Measurements from ENCODE around the gene ITPKA.

GRCh38 chr15:41473418-41473817 is 20.3 kb upstream of the ITPKA start:
- TF ChIP-seq CTCF (IDR thresholded peaks at IDR 0.05) (no peak), KDM1A (IDR thresholded peaks at IDR 0.05; ENCODE audit: low read depth) (no peak), POLR2A (IDR thresholded peaks at IDR 0.05; ENCODE audit: low read length) (no peak), CBX8 (IDR thresholded peaks at IDR 0.05) (no peak), MYC (IDR thresholded peaks at IDR 0.05; ENCODE audit: borderline replicate concordance, low read length) (no peak), JUNB (IDR thresholded peaks at IDR 0.05) (no peak), REST (IDR thresholded peaks at IDR 0.05) (no peak), HES2 (IDR thresholded peaks at IDR 0.05) (no peak), ZSCAN20 (CRISPR knock-in tag; IDR thresholded peaks at IDR 0.05) (no peak), POLR2AphosphoS2 (conservative IDR thresholded peaks at IDR 0.05; ENCODE audit: low read length) (no peak), SMC3 (IDR thresholded peaks at IDR 0.05) (no peak)
